Fibroblast of mammary gland (primary cell): ENCODE measurements around the gene KRTAP10-3.

Experiments
- DNase-seq: peaks from one replicate; pipeline ENCODE4 v3.0.0-alpha.2; 2010; ENCODE audit warnings: low read depth
- H3K4me3 ChIP-seq: 2 replicates; pipeline ENCODE4 v1.5.1; 2011; ENCODE audit warnings: low read depth, mild to moderate bottlenecking, low read length, moderate library complexity; ENCODE audit not compliant: control insufficient read depth
- TF ChIP-seq, protein P1 (sequence below): conservative IDR thresholded peaks from 2 replicates; pipeline ENCODE4 v1.5.1; 2011; ENCODE audit warnings: low read depth, low read length, inconsistent platforms; ENCODE audit not compliant: control insufficient read depth, insufficient read depth

The KRTAP10-3 gene

DNA sequence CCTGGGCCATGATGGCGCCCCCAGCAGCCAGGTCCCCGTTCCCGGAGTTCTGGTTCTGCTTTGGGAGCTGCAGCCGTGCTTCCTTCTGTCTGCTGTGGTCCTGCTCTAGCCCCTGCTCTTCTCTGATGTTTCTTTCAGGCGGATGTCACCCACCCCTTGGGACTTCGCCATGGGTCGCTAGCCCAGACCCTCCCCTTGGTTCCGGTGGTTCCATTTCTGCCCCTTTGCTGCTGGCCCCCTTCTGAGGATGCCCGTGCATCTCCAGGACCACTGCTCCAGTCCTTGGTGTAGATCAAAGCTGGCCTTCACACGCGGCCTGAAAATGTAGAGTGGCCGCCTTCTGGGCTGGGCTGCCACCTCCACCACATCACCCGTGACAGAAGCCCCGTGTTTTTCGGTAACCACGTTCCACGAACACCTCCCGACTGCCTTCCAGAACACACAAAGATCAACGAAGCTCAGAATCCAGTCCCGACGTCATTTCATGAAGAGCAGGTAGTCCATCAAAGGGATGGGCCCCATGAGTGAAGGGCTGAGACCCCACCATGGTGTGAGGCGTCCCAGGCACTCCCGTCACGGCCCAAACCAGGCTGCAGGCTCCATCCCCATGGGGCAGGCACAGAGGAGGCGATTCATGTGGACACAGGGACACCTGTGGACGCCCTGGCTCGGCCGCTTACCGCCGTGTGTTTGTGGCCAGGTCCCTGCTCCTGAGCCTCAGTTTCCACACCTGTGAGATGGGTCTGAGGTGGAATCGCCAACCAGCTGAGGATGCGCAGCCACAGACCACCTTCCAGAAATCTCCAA lies 43.0 kb downstream of the KRTAP10-3 start:
- no peak for DNase-seq
- TF ChIP-seq, protein P1, sequence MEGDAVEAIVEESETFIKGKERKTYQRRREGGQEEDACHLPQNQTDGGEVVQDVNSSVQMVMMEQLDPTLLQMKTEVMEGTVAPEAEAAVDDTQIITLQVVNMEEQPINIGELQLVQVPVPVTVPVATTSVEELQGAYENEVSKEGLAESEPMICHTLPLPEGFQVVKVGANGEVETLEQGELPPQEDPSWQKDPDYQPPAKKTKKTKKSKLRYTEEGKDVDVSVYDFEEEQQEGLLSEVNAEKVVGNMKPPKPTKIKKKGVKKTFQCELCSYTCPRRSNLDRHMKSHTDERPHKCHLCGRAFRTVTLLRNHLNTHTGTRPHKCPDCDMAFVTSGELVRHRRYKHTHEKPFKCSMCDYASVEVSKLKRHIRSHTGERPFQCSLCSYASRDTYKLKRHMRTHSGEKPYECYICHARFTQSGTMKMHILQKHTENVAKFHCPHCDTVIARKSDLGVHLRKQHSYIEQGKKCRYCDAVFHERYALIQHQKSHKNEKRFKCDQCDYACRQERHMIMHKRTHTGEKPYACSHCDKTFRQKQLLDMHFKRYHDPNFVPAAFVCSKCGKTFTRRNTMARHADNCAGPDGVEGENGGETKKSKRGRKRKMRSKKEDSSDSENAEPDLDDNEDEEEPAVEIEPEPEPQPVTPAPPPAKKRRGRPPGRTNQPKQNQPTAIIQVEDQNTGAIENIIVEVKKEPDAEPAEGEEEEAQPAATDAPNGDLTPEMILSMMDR, result no peak
- no peak overlapping the region for H3K4me3 ChIP-seq

DNA sequence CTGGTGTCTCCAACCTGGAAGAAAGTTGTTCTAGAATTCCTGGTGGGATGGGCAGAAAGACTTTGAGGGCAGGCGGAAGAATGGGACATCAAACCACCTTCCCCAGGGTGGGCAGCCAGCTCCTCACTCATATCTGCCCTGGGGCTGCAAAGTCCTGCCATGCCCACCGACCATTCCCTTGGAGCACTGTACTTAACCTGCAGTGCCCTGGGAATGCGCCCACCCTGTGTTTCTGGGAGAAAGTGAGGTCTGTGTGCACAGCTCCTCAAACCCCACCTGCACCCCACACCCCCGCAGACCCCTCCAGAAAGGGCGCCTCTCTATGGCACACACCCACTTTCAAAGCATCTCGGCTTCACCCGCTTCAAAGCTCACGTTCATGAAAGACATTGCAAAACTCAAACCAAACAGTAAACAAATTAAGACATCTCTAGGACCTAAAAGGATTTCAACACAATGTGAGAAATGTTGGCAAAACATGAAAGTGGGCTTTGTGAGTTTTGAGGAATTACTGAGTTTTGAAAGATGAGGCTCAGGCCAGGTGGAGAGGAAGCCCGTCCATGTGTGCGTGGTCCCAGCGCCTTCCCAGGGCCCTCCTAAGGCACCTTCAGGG lies 43.7 kb downstream of the KRTAP10-3 start:
- TF ChIP-seq, protein P1, result no peak
- no peak overlapping the region for H3K4me3 ChIP-seq
- no peak for DNase-seq

DNA sequence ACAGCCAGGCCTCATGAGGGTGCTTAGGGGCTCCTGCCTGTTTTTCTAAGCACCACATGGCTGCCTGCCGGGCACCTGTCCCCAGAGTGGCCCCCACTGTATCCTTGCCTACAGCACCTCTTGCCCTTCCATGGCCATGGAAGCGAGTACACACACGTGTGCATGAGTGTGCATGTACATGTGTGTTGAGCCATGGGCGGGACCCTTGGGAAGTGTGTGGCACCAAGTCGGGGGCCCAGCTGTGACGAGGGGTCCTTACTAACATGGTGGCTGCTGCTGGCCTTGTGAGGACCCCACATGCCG lies 44.4 kb downstream of the KRTAP10-3 start:
- DNase-seq, result no peak
- TF ChIP-seq, protein P1, result no peak
- H3K4me3 ChIP-seq, result no peak overlapping the region

DNA sequence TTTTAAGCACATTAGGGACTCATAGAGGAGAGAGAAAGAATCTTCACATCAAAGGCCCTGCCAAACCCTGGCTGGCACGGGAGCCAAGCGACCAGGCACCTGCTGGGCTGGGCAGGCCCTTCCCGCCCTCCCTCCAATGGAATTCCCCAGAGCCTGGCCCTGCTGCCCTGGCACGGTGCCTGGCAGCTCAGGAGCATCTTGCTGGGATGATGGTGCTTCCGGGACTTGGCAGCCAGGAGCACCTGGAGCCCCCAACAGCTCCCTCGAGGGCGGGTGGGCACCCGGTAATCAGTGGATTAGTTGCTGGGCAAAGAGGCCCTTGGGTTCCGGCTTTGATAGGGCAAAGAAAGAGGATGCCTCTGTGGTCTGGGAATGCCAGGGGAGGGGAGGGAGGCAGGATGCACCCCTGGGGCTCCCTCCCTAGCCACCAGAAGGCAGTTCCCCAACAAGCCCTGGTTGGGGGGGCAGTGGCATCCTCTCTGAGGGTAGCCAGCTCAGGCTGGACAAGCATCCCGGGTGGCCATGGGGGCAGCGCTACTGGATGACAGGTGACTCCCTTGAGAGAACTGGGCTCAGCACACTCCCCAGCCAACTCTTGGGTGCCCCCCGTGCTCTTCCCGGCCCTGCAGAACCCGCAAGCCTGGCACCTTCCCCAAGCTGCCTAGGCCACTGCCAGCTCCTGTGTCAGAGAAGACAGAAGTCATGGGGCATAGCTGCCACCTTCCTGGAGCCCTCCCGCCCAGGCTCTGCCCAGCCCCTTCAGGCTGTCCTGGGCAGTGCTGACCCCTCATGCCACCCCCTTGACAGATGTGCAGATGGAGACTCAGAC lies 45.0 kb downstream of the KRTAP10-3 start:
- DNase-seq, result no peak
- TF ChIP-seq, protein P1, result no peak
- no peak overlapping the region for H3K4me3 ChIP-seq

DNA sequence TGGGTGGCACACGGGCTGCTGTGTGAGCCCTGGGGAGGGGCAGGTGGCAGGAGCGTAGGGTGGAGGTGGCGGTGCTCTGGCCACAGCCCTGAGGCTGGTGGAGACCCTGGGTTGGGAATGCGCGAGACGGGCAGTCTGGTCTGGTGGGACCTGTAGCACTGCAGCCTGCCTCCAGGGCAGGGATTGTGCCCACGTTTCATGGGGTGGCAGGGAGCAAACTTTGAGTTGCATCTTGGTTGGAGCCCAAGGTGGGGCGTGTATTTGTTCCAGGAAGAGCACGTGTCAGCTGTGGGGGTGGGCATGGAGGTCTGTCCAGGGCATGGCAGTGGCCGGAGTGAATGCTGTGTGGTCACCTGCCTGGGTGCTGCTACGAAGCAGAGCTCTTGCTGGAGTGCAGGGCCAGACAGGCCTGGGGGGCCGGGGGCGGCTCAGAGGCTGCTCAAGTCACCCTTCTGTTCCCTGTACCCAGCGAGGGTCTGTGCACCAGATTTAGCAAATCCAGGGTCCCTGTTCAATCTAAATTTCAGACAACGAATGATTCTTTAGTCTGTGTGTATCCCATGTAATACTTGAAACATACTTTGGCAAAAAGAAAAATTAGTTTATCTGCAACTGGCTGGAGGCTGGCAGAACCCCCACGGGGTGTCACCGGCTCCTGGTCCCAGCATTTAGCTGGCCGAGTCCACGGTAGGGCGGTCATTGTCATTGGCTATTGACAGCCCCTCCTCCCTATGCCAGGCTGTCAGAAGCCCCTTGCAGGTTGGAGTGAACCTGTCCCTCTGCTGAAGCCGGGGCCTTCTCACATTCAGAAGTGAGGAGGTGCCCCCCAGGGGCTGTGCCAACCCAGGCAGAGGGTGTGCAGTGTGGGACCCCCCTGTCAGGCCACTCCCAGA lies 45.9 kb downstream of the KRTAP10-3 start:
- DNase-seq, result no peak
- H3K4me3 ChIP-seq, result no peak overlapping the region
- TF ChIP-seq, protein P1, result no peak

DNA sequence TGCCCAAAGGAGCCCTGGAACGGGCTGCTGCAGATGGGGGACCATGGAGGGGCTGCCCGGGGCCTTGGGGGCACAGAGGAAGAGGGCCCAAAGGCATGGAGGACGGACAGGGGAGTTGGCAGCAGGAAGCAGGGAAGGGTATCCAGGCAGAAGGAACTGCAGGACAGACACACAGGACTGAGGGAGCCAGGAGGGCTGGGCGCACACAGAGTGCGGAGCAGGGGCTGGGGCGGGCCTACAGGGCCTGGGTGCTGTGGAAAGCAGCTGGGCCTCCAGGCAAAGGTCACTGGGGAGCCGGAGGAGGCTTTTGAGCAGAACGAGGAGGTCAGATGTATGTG lies 46.7 kb downstream of the KRTAP10-3 start:
- H3K4me3 ChIP-seq, result no peak overlapping the region
- no peak for DNase-seq
- TF ChIP-seq, protein P1, result no peak
